ENCODE data around the gene PRPH2. TPM values are rescaled to one million over a fixed set of nuclear protein-coding genes. Genes with fewer than 3 reads are reported as not detected.
A peak's percentile ranks its signal among the peaks of the same experiment; 100 is the strongest.

PRPH2 gene
- total and polyA plus RNA-seq, 2 donors = 0.39 to 0.57 TPM

DNA sequence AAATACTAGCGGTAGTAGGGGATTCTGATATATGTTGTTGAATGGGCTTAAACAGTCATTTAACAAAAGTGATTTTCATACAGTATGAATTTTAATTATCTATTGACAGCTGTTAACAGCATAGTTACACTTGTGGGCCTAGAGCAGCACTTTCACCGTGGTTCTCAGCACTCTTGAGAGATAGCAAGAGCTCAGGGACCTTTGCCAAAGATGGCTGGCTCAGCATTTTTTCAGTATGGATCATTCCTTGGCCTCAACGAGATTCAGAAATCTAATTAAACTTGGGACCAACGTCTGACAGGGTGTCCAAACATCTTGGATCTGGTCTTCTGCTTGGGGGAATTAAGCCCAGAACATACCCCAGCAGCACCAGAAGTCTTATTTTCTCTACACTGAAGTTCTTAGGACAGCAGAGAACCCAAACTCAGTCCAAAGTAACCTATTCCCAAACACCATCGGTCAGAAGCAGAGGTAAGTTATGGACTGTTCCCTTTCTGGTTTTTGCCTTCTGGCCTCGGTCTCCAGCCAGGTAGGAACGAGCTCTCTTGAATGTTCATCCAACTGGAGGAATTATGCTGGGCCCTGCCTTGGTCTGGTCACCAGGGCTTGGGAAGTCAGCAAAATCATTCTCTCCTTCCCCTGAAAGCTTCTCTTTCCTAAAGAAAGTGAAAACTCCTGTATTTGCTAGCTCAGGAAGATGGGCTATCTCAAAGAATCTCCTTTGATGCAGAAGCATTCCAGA, 25.7 kb downstream of the PRPH2 start:
- no peak overlapping the region for H3K27ac ChIP-seq (ENCODE audit: low read depth in 1 of 2, low read length in 1 of 2)
- peaks cover 11 to 27% of the 10 kb centered on the region in 2 donors for H3K36me3 ChIP-seq (ENCODE audit: control insufficient read depth in 2 of 2, insufficient read depth in 2 of 2, low read length in 1 of 2)
- no peak for DNase-seq (ENCODE audit: low read depth in 6 of 9, low spot score in 9 of 9)
- H3K9me3 ChIP-seq (ENCODE audit: control insufficient read depth in 2 of 2, insufficient read depth in 1 of 2, low read length in 1 of 2) = no peaks in the 10 kb centered on the region
- no peaks in the 10 kb centered on the region for H3K27me3 ChIP-seq (ENCODE audit: control insufficient read depth in 2 of 2, insufficient read depth in 1 of 2, low read length in 1 of 2)
- 94% methylated on average over 7 of the region's 7 CpGs for WGBS
- H3K4me3 ChIP-seq (ENCODE audit: low read length in 2 of 2) = no peak overlapping the region
- peaks cover 0 to 6% of the 10 kb centered on the region in 2 donors for H3K4me1 ChIP-seq (ENCODE audit: control insufficient read depth in 2 of 2, insufficient read depth in 2 of 2, low read length in 2 of 2)

DNA sequence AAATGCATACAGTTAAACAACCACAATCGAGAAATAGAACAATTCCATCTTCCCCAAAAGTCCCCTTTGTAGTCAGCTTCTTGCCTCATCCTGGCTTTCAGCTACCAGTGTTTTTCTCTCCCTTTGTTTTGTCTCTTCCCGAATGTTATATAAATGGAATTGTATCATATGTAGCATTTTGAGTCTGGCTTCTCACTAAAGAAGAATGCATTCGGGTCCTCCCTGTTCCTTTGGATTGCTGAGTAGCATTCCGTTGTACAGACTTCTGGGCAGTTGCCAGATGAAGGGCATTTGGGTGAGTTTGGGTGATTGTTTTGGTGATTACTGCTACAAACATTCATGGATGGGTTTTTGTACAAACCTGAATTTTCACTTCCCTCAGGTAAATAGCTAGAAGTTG, 27.8 kb downstream of the PRPH2 start:
- peaks cover 29 to 48% of the 10 kb centered on the region in 2 donors for H3K36me3 ChIP-seq (ENCODE audit: control insufficient read depth in 2 of 2, insufficient read depth in 2 of 2, low read length in 1 of 2)
- no peak overlapping the region for H3K4me3 ChIP-seq (ENCODE audit: low read length in 2 of 2)
- H3K27ac ChIP-seq (ENCODE audit: low read depth in 1 of 2, low read length in 1 of 2) = no peak overlapping the region

GRCh38 chr6:42693725-42694323, 28.6 kb downstream of the PRPH2 start:
- peak in 2 of 9 donors; percentile 10 to 39 for DNase-seq (ENCODE audit: low read depth in 6 of 9, low spot score in 9 of 9)
- Histone ChIP-seq H3K27me3 (ENCODE audit: control insufficient read depth in 2 of 2, insufficient read depth in 1 of 2, low read length in 1 of 2) (no peaks in the 10 kb centered on the region), H3K36me3 (ENCODE audit: control insufficient read depth in 2 of 2, insufficient read depth in 2 of 2, low read length in 1 of 2) (peaks cover 34 to 56% of the 10 kb centered on the region in 2 donors), H3K9me3 (ENCODE audit: control insufficient read depth in 2 of 2, insufficient read depth in 1 of 2, low read length in 1 of 2) (no peaks in the 10 kb centered on the region), H3K4me1 (ENCODE audit: control insufficient read depth in 2 of 2, insufficient read depth in 2 of 2, low read length in 2 of 2) (peaks cover 0 to 10% of the 10 kb centered on the region in 2 donors), H3K4me3 (ENCODE audit: low read length in 2 of 2) (no peak overlapping the region), H3K27ac (ENCODE audit: low read depth in 1 of 2, low read length in 1 of 2) (peak overlapping the region; percentile 41 to 46)
- WGBS = 91% methylated on average over 2 of the region's 2 CpGs

More for the DNA sequence above, 27.8 kb downstream of the PRPH2 start:
- no peak for DNase-seq (ENCODE audit: low read depth in 6 of 9, low spot score in 9 of 9)
- Histone ChIP-seq H3K4me1 (ENCODE audit: control insufficient read depth in 2 of 2, insufficient read depth in 2 of 2, low read length in 2 of 2) (peaks cover 0 to 10% of the 10 kb centered on the region in 2 donors), H3K27me3 (ENCODE audit: control insufficient read depth in 2 of 2, insufficient read depth in 1 of 2, low read length in 1 of 2) (no peaks in the 10 kb centered on the region), H3K9me3 (ENCODE audit: control insufficient read depth in 2 of 2, insufficient read depth in 1 of 2, low read length in 1 of 2) (no peaks in the 10 kb centered on the region)
- 94% methylated on average over 4 of the region's 4 CpGs for WGBS

DNA sequence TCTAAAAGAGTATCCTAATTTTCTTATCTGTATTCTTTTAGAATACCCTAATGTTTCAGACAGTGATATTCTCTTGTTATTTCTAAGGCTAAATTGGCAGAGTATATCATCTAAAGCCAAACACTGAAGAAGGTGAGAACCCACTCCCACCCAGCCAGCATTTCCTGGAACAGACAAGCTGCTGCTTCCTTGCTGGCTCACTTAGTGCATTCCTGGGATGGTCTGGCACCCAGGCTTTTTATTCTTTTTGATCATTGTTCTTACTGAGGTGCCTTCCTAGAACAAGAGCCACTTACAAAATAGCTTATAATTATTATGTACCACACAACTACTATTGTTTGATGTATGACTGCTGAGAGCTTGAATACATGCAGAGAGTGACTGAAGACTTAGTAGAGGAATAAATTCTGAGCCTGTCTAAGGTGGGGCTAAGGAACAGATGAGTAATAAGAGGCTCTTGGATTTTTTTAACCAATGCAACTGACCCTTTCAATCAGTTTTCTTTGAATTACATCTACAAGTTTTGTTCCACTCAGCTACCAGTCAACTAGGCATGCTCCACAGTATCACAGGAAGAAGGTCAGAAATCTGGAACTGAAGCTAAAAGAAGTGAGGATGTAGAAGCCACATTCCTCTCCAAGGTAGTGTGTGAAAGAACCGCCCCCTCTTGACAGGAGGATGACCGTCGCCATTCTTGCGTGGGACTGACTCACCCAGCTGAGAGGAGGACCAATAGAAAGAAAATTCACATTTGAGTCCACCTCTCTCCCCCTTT, 30.1 kb downstream of the PRPH2 start:
- no peak overlapping the region for H3K27ac ChIP-seq (ENCODE audit: low read depth in 1 of 2, low read length in 1 of 2)
- WGBS = 93% methylated on average over 4 of the region's 4 CpGs
- H3K4me1 ChIP-seq (ENCODE audit: control insufficient read depth in 2 of 2, insufficient read depth in 2 of 2, low read length in 2 of 2) = peaks cover 0 to 10% of the 10 kb centered on the region in 2 donors
- no peaks in the 10 kb centered on the region for H3K9me3 ChIP-seq (ENCODE audit: control insufficient read depth in 2 of 2, insufficient read depth in 1 of 2, low read length in 1 of 2)
- no peak overlapping the region for H3K4me3 ChIP-seq (ENCODE audit: low read length in 2 of 2)
- no peaks in the 10 kb centered on the region for H3K27me3 ChIP-seq (ENCODE audit: control insufficient read depth in 2 of 2, insufficient read depth in 1 of 2, low read length in 1 of 2)
- peaks cover 44 to 67% of the 10 kb centered on the region in 2 donors for H3K36me3 ChIP-seq (ENCODE audit: control insufficient read depth in 2 of 2, insufficient read depth in 2 of 2, low read length in 1 of 2)
- DNase-seq (ENCODE audit: low read depth in 6 of 9, low spot score in 9 of 9) = no peak

DNA sequence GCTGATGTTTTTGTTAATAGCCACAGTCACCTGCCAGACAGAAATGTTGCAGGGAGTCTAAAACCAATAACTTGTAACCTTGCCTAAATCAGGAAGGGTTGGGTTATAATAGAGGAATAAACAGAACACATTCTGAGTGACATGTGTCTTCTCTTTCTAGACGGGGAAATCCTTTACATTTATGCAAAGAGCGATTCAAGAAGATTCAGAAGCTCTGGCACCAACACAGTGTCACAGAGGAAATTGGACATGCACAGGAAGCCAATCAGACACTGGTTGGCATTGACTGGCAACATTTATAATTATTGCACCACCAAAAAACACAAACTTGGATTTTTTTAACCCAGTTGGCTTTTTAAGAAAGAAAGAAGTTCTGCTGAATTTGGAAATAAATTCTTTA, 31.5 kb downstream of the PRPH2 start:
- H3K9me3 ChIP-seq (ENCODE audit: control insufficient read depth in 2 of 2, insufficient read depth in 1 of 2, low read length in 1 of 2) = no peaks in the 10 kb centered on the region
- peaks cover 53 to 68% of the 10 kb centered on the region in 2 donors for H3K36me3 ChIP-seq (ENCODE audit: control insufficient read depth in 2 of 2, insufficient read depth in 2 of 2, low read length in 1 of 2)
- 89% methylated on average over 2 of the region's 2 CpGs for WGBS
- DNase-seq (ENCODE audit: low read depth in 6 of 9, low spot score in 9 of 9) = peak in 1 of 9 donors; percentile 31
- H3K27ac ChIP-seq (ENCODE audit: low read depth in 1 of 2, low read length in 1 of 2) = no peak overlapping the region
- no peak overlapping the region for H3K4me3 ChIP-seq (ENCODE audit: low read length in 2 of 2)
- H3K4me1 ChIP-seq (ENCODE audit: control insufficient read depth in 2 of 2, insufficient read depth in 2 of 2, low read length in 2 of 2) = peaks cover 0 to 10% of the 10 kb centered on the region in 2 donors
- no peaks in the 10 kb centered on the region for H3K27me3 ChIP-seq (ENCODE audit: control insufficient read depth in 2 of 2, insufficient read depth in 1 of 2, low read length in 1 of 2)

DNA sequence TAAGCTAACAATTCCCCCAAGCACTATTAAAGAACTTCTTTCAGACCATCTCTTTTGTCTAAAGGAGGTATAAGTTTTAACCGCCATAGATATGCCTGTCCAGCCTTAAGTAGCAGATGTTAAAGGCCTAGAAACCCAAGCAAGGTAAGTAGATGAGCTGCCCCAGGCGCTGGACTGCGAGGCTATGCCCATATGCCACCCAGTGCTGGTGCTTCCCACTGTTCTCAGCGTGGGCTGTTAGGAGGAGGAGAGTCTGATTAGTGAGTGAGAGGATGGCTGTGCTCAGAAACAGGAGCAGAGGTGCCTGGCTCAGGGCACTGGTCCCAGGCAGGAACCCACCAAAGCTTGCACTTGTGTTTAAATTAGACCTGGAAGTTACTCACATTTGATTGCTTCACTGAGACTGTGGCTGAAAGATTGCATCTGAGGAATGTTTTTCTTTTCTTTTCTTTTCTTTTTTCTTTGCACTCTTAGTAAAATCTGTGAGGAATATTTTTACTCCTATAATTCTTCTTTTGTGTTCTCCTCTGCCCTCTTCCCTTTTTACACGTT, 32.2 kb downstream of the PRPH2 start:
- no peaks in the 10 kb centered on the region for H3K27me3 ChIP-seq (ENCODE audit: control insufficient read depth in 2 of 2, insufficient read depth in 1 of 2, low read length in 1 of 2)
- H3K27ac ChIP-seq (ENCODE audit: low read depth in 1 of 2, low read length in 1 of 2) = no peak overlapping the region
- H3K36me3 ChIP-seq (ENCODE audit: control insufficient read depth in 2 of 2, insufficient read depth in 2 of 2, low read length in 1 of 2) = peaks cover 56 to 73% of the 10 kb centered on the region in 2 donors
- peaks cover 0 to 10% of the 10 kb centered on the region in 2 donors for H3K4me1 ChIP-seq (ENCODE audit: control insufficient read depth in 2 of 2, insufficient read depth in 2 of 2, low read length in 2 of 2)
- no peak overlapping the region for H3K4me3 ChIP-seq (ENCODE audit: low read length in 2 of 2)
- no peaks in the 10 kb centered on the region for H3K9me3 ChIP-seq (ENCODE audit: control insufficient read depth in 2 of 2, insufficient read depth in 1 of 2, low read length in 1 of 2)
- no peak for DNase-seq (ENCODE audit: low read depth in 6 of 9, low spot score in 9 of 9)
- WGBS = 97% methylated on average over 5 of the region's 5 CpGs

GRCh38 chr6:42689371-42689770, 33.0 kb downstream of the PRPH2 start:
- 97% methylated on average over 7 of the region's 7 CpGs for WGBS
- H3K4me3 ChIP-seq (ENCODE audit: low read length in 2 of 2) = no peak overlapping the region
- no peaks in the 10 kb centered on the region for H3K27me3 ChIP-seq (ENCODE audit: control insufficient read depth in 2 of 2, insufficient read depth in 1 of 2, low read length in 1 of 2)
- peaks cover 58 to 73% of the 10 kb centered on the region in 2 donors for H3K36me3 ChIP-seq (ENCODE audit: control insufficient read depth in 2 of 2, insufficient read depth in 2 of 2, low read length in 1 of 2)
- DNase-seq (ENCODE audit: low read depth in 6 of 9, low spot score in 9 of 9) = no peak
- H3K27ac ChIP-seq (ENCODE audit: low read depth in 1 of 2, low read length in 1 of 2) = no peak overlapping the region
- peaks cover 0 to 10% of the 10 kb centered on the region in 2 donors for H3K4me1 ChIP-seq (ENCODE audit: control insufficient read depth in 2 of 2, insufficient read depth in 2 of 2, low read length in 2 of 2)
- H3K9me3 ChIP-seq (ENCODE audit: control insufficient read depth in 2 of 2, insufficient read depth in 1 of 2, low read length in 1 of 2) = no peaks in the 10 kb centered on the region

DNA sequence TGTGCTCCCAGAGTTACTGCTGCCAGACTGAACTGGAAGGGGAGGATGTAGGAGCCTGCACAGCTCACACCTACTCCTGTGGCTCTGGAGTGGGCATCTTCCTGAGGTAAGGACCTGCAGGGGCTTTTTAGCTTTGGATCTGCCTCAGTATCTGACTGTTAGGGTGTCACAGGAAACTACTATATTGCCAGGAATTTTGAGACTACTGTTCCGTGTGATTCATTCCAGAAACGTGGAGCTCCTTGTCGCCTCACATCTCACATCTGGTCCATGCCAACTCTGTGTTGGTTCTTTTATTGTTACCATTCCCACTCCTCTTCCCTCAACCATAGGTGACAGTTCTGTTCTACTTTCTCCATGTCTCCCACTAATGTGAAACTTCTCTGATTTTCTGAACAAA, 34.1 kb downstream of the PRPH2 start:
- whole genome bisulfite sequencing = 97% methylated on average over 3 of the region's 3 CpGs
- Histone ChIP-seq H3K4me1 (ENCODE audit: control insufficient read depth in 2 of 2, insufficient read depth in 2 of 2, low read length in 2 of 2) (peaks cover 0 to 4% of the 10 kb centered on the region in 2 donors), H3K27ac (ENCODE audit: low read depth in 1 of 2, low read length in 1 of 2) (no peak overlapping the region), H3K36me3 (ENCODE audit: control insufficient read depth in 2 of 2, insufficient read depth in 2 of 2, low read length in 1 of 2) (peaks cover 62 to 79% of the 10 kb centered on the region in 2 donors), H3K27me3 (ENCODE audit: control insufficient read depth in 2 of 2, insufficient read depth in 1 of 2, low read length in 1 of 2) (no peaks in the 10 kb centered on the region), H3K4me3 (ENCODE audit: low read length in 2 of 2) (no peak overlapping the region), H3K9me3 (ENCODE audit: control insufficient read depth in 2 of 2, insufficient read depth in 1 of 2, low read length in 1 of 2) (no peaks in the 10 kb centered on the region)
- DNase-seq (ENCODE audit: low read depth in 6 of 9, low spot score in 9 of 9) = no peak

All from thymus (tissue), 11 donors.